PC-9 (cell line): ENCODE data around the gene ZDHHC7.

Source experiments
- CTCF ChIP-seq: fragments of 200-600 bp; sonication (generic); conservative IDR thresholded peaks from 2 replicates; pipeline ENCODE4 v1.6.1; 2017; ENCODE audit warnings: mixed run types, antibody characterized with exemption, mild to moderate bottlenecking, moderate library complexity
- EZH2 ChIP-seq: fragments of 200-600 bp; sonication (generic); IDR thresholded peaks from 2 replicates; pipeline ENCODE4 v1.8.0; 2017; ENCODE audit warnings: antibody characterized with exemption, low read depth

GRCh38 chr16:84975522-84975921 is 35.8 kb downstream of the ZDHHC7 start:
- TF ChIP-seq CTCF: no peak
- no peak for TF ChIP-seq EZH2
